IMR-90 (cell line): ENCODE results near the gene MXD4. TPM values are rescaled to one million over a fixed set of nuclear protein-coding genes. Genes with fewer than 3 reads are reported as not detected.

Source experiments
- ATAC-seq: fragments of 200-7000 bp; cut with Tn5 transposase; 2 replicates; pipeline ENCODE4 v1.9.1; 2020; ENCODE audit warnings: low read depth, mild to moderate bottlenecking, moderate library complexity
- BruUV-seq: library from RNA; stranded (reverse); fragments of 400-500 nt; replicated peaks from 2 replicates; lab custom pipeline; 2021; lab: Mats Ljungman, UMichigan
- CTCF ChIA-PET: fragments of 300-600 bp; formaldehyde crosslinking; extraction: SDS; loops from one replicate; lab custom pipeline; 2021; ENCODE audit warnings: antibody characterized with exemption; lab: Yijun Ruan, JAX
- POLR2A ChIA-PET: fragments of 300-600 bp; sonication (Branson Sonifier 250); formaldehyde crosslinking; loops from one replicate; lab custom pipeline; 2022; ENCODE audit warnings: antibody characterized with exemption; ENCODE audit not compliant: unreplicated experiment; lab: Charles Lee
- DNase-seq: peaks from one replicate; pipeline ENCODE4 v3.0.0; 2013
- H2AFZ ChIP-seq: replicated peaks from 2 replicates; pipeline ENCODE3; 2013; ENCODE audit warnings: low read length, mild to moderate bottlenecking; ENCODE audit not compliant: poor library complexity
- H2AK5ac ChIP-seq: 2 replicates; pipeline ENCODE4 v1.6.1; 2013; ENCODE audit warnings: low read depth, low read length, inconsistent platforms
- H2AK9ac ChIP-seq: replicated peaks from 2 replicates; pipeline ENCODE3; 2013; ENCODE audit warnings: mild to moderate bottlenecking, low read depth, low read length, moderate library complexity; ENCODE audit not compliant: poor library complexity
- H2BK120ac ChIP-seq: 2 replicates; pipeline ENCODE4 v1.6.1; 2013; ENCODE audit warnings: low read depth, low read length, inconsistent platforms
- H2BK15ac ChIP-seq: 3 replicates; pipeline ENCODE4 v1.6.1; 2013; ENCODE audit warnings: low read depth, low read length, inconsistent platforms
- H2BK20ac ChIP-seq: 2 replicates; pipeline ENCODE4 v1.6.1; 2013; ENCODE audit warnings: low read depth, mild to moderate bottlenecking, inconsistent platforms, low read length, moderate library complexity
- H2BK5ac ChIP-seq: 2 replicates; pipeline ENCODE4 v1.6.1; 2013; ENCODE audit warnings: mild to moderate bottlenecking, low read depth, low read length, inconsistent platforms; ENCODE audit not compliant: poor library complexity, severe bottlenecking
- H3K14ac ChIP-seq: replicated peaks from 2 replicates; pipeline ENCODE4 v1.6.1; 2013; ENCODE audit warnings: low read depth, low read length, inconsistent platforms
- H3K18ac ChIP-seq: 2 replicates; pipeline ENCODE4 v1.6.1; 2013; ENCODE audit warnings: low read depth, low read length, control low read depth
- H3K23ac ChIP-seq: 2 replicates; pipeline ENCODE4 v1.6.1; 2013; ENCODE audit warnings: low read depth, low read length, inconsistent platforms
- H3K27ac ChIP-seq: 2 replicates; pipeline ENCODE4 v1.5.1; 2013; ENCODE audit warnings: mild to moderate bottlenecking, control low read depth, low read length; ENCODE audit not compliant: insufficient read depth
- H3K27me3 ChIP-seq: 2 replicates; pipeline ENCODE4 v1.6.1; 2013; ENCODE audit warnings: low read length; ENCODE audit not compliant: control insufficient read depth, insufficient read depth
- H3K36me3 ChIP-seq: 2 replicates; pipeline ENCODE4 v1.6.1; 2013; ENCODE audit warnings: low read length, mixed read lengths; ENCODE audit not compliant: control insufficient read depth, insufficient read depth
- H3K4ac ChIP-seq: 2 replicates; pipeline ENCODE4 v1.6.1; 2013; ENCODE audit warnings: low read depth, low read length, inconsistent platforms
- H3K4me1 ChIP-seq: 2 replicates; pipeline ENCODE4 v1.6.1; 2013; ENCODE audit warnings: low read length, mixed read lengths; ENCODE audit not compliant: control insufficient read depth, insufficient read depth
- H3K4me2 ChIP-seq: 2 replicates; pipeline ENCODE4 v1.6.1; 2013; ENCODE audit warnings: low read depth, mild to moderate bottlenecking, control low read depth, low read length, moderate library complexity
- H3K4me3 ChIP-seq: 2 replicates; pipeline ENCODE4 v1.5.1; 2013; ENCODE audit warnings: low read depth, mild to moderate bottlenecking, control low read depth, low read length, moderate library complexity; ENCODE audit not compliant: insufficient read depth
- H3K56ac ChIP-seq: 2 replicates; pipeline ENCODE4 v1.6.1; 2013; ENCODE audit warnings: low read length, inconsistent platforms; ENCODE audit not compliant: insufficient read depth; ENCODE audit errors: extremely low read depth
- H3K79me1 ChIP-seq, 2 experiments: 2 replicates each; pipeline ENCODE4 v1.6.1; 2013; ENCODE audit warnings: low read length in 2 of 2, inconsistent platforms in 1 of 2, low read depth in 1 of 2
- H3K9ac ChIP-seq: 2 replicates; pipeline ENCODE4 v1.6.1; 2013; ENCODE audit warnings: low read depth, low read length, control low read depth
- H3K9me1 ChIP-seq: 2 replicates; pipeline ENCODE4 v1.6.1; 2013; ENCODE audit warnings: low read length, inconsistent platforms; ENCODE audit not compliant: insufficient read depth
- H3K9me3 ChIP-seq: 2 replicates; pipeline ENCODE4 v1.6.1; 2013; ENCODE audit warnings: low read length; ENCODE audit not compliant: control insufficient read depth, insufficient read depth
- H4K20me1 ChIP-seq: 2 replicates; pipeline ENCODE4 v1.6.1; 2013; ENCODE audit warnings: low read length, inconsistent platforms; ENCODE audit not compliant: insufficient read depth
- H4K5ac ChIP-seq: 2 replicates; pipeline ENCODE4 v1.6.1; 2013; ENCODE audit warnings: mild to moderate bottlenecking, low read depth, low read length, control low read depth
- H4K8ac ChIP-seq, 2 experiments: 2 replicates each; pipeline ENCODE4 v1.6.1; 2013; ENCODE audit warnings: low read depth in 2 of 2, low read length in 2 of 2, control low read depth in 1 of 2, inconsistent platforms in 1 of 2
- H4K91ac ChIP-seq: 2 replicates; pipeline ENCODE4 v1.6.1; 2013; ENCODE audit warnings: low read depth, low read length, inconsistent platforms; ENCODE audit not compliant: insufficient read depth
- WGBS, 2 experiments: methylation state at CpG; one replicate each; pipeline versions ENCODE4 v1.1.5 to v1.1.7; 2013; ENCODE audit warnings: missing lambda C conversion rate in 2 of 2; ENCODE audit not compliant: insufficient read length in 1 of 2; ENCODE audit errors: extremely low coverage in 2 of 2; 5-methylcytosine and 5-hydroxymethylcytosine counted together
- dilution Hi-C: fragments of 300-500 bp; cut with HindIII; formaldehyde crosslinking; loops from one replicate; pipeline ENCODE4 v1.14.3; 2018; ENCODE audit warnings: low sequenced_read_pairs; ENCODE audit not compliant: unreplicated experiment
- in situ Hi-C: fragments of 300-500 bp; cut with MboI; formaldehyde crosslinking; loops from 3 replicates; pipeline ENCODE4 v1.14.3; 2019; ENCODE audit warnings: low sequenced_read_pairs, inconsistent platforms, mixed read lengths
- intact Hi-C: fragments of 100-400 bp; cut with micrococcal nuclease; formaldehyde crosslinking; loops from 2 replicates; pipeline ENCODE4 v1.10.0; 2022
- polyA plus RNA-seq, 3 experiments: library from polyadenylated mRNA; depleted of rRNA; stranded (reverse); fragments of >200 nt; gene quantifications; 2 replicates each; pipeline ENCODE4 v1.2.3, GENCODE V29; 2012; ENCODE audit warnings: low replicate concordance in 1 of 3
- total RNA-seq: library from RNA; depleted of rRNA; stranded (reverse); fragments of >200 nt; gene quantifications from 2 replicates; pipeline ENCODE4 v1.2.3, GENCODE V29; 2012
- TF ChIP-seq, protein P1 (sequence below): fragments of 150-350 bp; IDR thresholded peaks from 2 replicates; pipeline ENCODE4 v1.6.1; 2016; ENCODE audit warnings: low read depth, mild to moderate bottlenecking, low read length, moderate library complexity, borderline replicate concordance

MXD4 gene
- total and polyA plus RNA-seq, 2 of the 4 experiments (the other 2 are of a cell fraction): 22.8 to 54.4 TPM

DNA sequence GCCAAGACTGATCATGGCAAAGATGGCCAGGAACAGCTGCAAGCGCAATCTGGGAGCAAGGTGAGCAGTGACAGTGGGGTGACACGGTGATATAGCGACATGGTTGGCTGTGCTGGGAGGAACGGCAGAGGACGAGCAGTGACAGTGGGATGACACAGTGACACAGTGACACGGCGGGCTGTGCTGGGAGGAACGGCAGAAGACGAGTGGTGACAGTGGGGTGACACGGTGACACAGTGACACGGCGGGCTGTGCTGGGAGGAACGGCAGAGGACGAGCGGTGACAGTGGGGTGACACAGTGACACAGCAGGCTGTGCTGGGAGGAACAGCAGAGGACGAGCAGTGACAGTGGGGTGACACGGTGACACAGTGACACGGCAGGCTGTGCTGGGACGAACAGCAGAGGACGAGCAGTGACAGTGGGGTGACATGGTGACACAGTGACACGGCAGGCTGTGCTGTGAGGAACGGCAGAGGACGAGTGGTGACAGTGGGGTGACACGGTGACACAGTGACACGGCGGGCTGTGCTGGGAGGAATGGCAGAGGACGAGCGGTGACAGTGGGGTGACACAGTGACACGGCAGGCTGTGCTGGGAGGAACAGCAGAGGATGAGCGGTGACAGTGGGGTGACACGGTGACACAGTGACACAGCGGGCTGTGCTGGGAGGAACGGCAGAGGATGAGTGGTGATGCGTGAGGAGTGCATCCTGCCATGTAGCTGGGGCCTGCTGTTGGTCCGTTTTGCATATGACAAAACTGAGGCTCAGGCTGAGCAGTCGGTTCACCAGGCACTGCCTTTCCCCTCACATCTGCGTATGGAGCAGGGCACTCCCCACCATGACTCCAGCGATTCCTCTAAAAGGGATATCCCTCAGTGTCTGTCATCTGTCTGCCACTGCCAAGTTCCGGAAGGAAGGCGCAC, 36.0 kb upstream of the MXD4 start:
- Histone ChIP-seq H2BK120ac (no peak overlapping the region), H4K91ac (no peak overlapping the region), H4K8ac (no peak overlapping the region), H2AK9ac (no peak overlapping the region), H3K9ac (no peak overlapping the region), H3K27ac (no peak overlapping the region), H3K36me3 (no peaks in the 10 kb centered on the region), H3K27me3 (peaks cover 13% of the 10 kb centered on the region), H3K79me1 (no peaks in the 10 kb centered on the region), H3K4ac (no peak overlapping the region), H2AK5ac (peak overlapping the region; percentile 59; the same call in 1 of the 2 replicates), H3K23ac (no peak overlapping the region), H3K4me3 (no peak overlapping the region), H3K4me1 (no peaks in the 10 kb centered on the region; the same call in 1 of the 2 replicates), H2BK15ac (no peak overlapping the region), H2BK20ac (no peak overlapping the region), H4K5ac (no peak overlapping the region), H3K4me2 (no peak overlapping the region), H3K56ac (no peak overlapping the region), H3K14ac (no peak overlapping the region), H3K9me3 (peaks cover 7% of the 10 kb centered on the region), H3K18ac (no peak overlapping the region), H2AFZ (no peak overlapping the region), H4K20me1 (no peaks in the 10 kb centered on the region), H3K9me1 (no peaks in the 10 kb centered on the region), H2BK5ac (no peak overlapping the region)
- CTCF ChIA-PET: no interaction called here
- TF ChIP-seq, protein P1, sequence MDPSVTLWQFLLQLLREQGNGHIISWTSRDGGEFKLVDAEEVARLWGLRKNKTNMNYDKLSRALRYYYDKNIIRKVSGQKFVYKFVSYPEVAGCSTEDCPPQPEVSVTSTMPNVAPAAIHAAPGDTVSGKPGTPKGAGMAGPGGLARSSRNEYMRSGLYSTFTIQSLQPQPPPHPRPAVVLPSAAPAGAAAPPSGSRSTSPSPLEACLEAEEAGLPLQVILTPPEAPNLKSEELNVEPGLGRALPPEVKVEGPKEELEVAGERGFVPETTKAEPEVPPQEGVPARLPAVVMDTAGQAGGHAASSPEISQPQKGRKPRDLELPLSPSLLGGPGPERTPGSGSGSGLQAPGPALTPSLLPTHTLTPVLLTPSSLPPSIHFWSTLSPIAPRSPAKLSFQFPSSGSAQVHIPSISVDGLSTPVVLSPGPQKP: no peak
- WGBS, 2 experiments: 76% methylated on average over 19 of the region's 40 CpGs; no CpG with 5 or more reads in 1 of the 2 experiments
- DNase-seq: no peak
- no peak for ATAC-seq
- in situ Hi-C loops (no loop called here), intact Hi-C loops (no loop called here), dilution Hi-C loops (no loop called here)
- no TSS peak for BruUV-seq
- POLR2A ChIA-PET: no interaction called here
